Dendritic cell treated with granulocyte-macrophage colony-stimulating factor and Interleukin-4, amounts not matched to agents 40 ng/mL and 50 ng/mL, for 4 days (primary cell): ENCODE results near the gene NABP1.

Experiments
- H3K27ac Mint-ChIP-seq: one replicate; pipeline ENCODE4 v1.8.0; 2022; ENCODE audit warnings: mild to moderate bottlenecking, mixed read lengths
- H3K27me3 Mint-ChIP-seq: one replicate; pipeline ENCODE4 v1.8.0; 2022; ENCODE audit warnings: mild to moderate bottlenecking, mixed read lengths
- H3K36me3 Mint-ChIP-seq: one replicate; pipeline ENCODE4 v1.8.0; 2022; ENCODE audit warnings: low read depth, mixed read lengths
- H3K4me1 Mint-ChIP-seq: one replicate; pipeline ENCODE4 v1.8.0; 2022; ENCODE audit warnings: low read depth, mixed read lengths
- H3K4me3 Mint-ChIP-seq: one replicate; pipeline ENCODE4 v1.8.0; 2022; ENCODE audit warnings: mild to moderate bottlenecking, moderate library complexity, mixed read lengths
- H3K9me3 Mint-ChIP-seq: one replicate; pipeline ENCODE4 v1.8.0; 2022; ENCODE audit warnings: mixed read lengths
- intact Hi-C: fragments of 100-400 bp; cut with micrococcal nuclease; formaldehyde crosslinking; loops from one replicate; pipeline ENCODE4 v1.15.0; 2022

NABP1 gene

GRCh38 chr2:191715471-191715870 lies 37.5 kb downstream of the NABP1 start:
- no peaks in the 10 kb centered on the region for H3K4me1 Mint-ChIP-seq
- H3K27ac Mint-ChIP-seq = no peak overlapping the region
- no peaks in the 10 kb centered on the region for H3K36me3 Mint-ChIP-seq
- no peaks in the 10 kb centered on the region for H3K27me3 Mint-ChIP-seq
- no peak overlapping the region for H3K4me3 Mint-ChIP-seq
- intact Hi-C loops = no loop called here
- no peaks in the 10 kb centered on the region for H3K9me3 Mint-ChIP-seq

DNA sequence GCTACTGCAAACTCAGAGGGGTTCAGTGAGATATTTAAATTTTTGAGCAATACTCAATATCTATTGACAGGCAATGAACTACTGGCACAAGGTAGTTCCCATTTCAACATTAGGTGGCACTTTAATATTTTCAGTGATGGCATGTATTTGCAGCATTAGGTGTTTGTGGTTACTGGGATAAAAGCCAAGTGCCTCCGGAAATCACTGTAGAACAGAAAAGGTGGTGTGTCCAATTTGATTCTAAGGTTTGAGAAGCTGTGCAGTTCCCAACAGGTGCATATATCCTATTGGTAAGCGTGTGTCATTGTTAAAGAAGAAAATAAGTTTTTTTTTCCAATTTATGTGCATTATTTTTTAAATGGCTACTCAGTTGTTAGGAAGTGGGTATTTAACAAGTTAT lies 41.3 kb downstream of the NABP1 start:
- no peak overlapping the region for H3K27ac Mint-ChIP-seq
- no peaks in the 10 kb centered on the region for H3K4me1 Mint-ChIP-seq
- H3K4me3 Mint-ChIP-seq = no peak overlapping the region
- H3K36me3 Mint-ChIP-seq = no peaks in the 10 kb centered on the region
- H3K9me3 Mint-ChIP-seq = no peaks in the 10 kb centered on the region
- intact Hi-C loops = no loop called here
- no peaks in the 10 kb centered on the region for H3K27me3 Mint-ChIP-seq

GRCh38 chr2:191719938-191720337 lies 42.0 kb downstream of the NABP1 start:
- Mint-ChIP-seq H3K36me3 (no peaks in the 10 kb centered on the region), H3K27me3 (no peaks in the 10 kb centered on the region), H3K9me3 (no peaks in the 10 kb centered on the region), H3K27ac (no peak overlapping the region), H3K4me3 (no peak overlapping the region), H3K4me1 (no peaks in the 10 kb centered on the region)
- intact Hi-C loops = no loop called here

GRCh38 chr2:191721331-191721730 lies 43.4 kb downstream of the NABP1 start:
- Mint-ChIP-seq H3K4me3 (no peak overlapping the region), H3K27me3 (no peaks in the 10 kb centered on the region), H3K9me3 (no peaks in the 10 kb centered on the region), H3K4me1 (no peaks in the 10 kb centered on the region), H3K36me3 (no peaks in the 10 kb centered on the region), H3K27ac (no peak overlapping the region)
- intact Hi-C loops = no loop called here

GRCh38 chr2:191724015-191724414 lies 46.1 kb downstream of the NABP1 start:
- Mint-ChIP-seq H3K27ac (no peak overlapping the region), H3K4me3 (no peak overlapping the region), H3K9me3 (no peaks in the 10 kb centered on the region), H3K36me3 (no peaks in the 10 kb centered on the region), H3K4me1 (no peaks in the 10 kb centered on the region), H3K27me3 (no peaks in the 10 kb centered on the region)
- intact Hi-C loops = no loop called here

GRCh38 chr2:191728750-191729624 lies 51.1 kb downstream of the NABP1 start:
- Mint-ChIP-seq H3K4me1 (no peaks in the 10 kb centered on the region), H3K9me3 (no peaks in the 10 kb centered on the region), H3K36me3 (no peaks in the 10 kb centered on the region), H3K4me3 (no peak overlapping the region), H3K27ac (no peak overlapping the region), H3K27me3 (no peaks in the 10 kb centered on the region)
- intact Hi-C loops = no loop called here

GRCh38 chr2:191730263-191730662 lies 52.3 kb downstream of the NABP1 start:
- Mint-ChIP-seq H3K36me3 (no peaks in the 10 kb centered on the region), H3K4me3 (no peak overlapping the region), H3K27ac (no peak overlapping the region), H3K9me3 (no peaks in the 10 kb centered on the region), H3K27me3 (no peaks in the 10 kb centered on the region), H3K4me1 (no peaks in the 10 kb centered on the region)
- intact Hi-C loops = no loop called here
